HG03103 (cell line): ENCODE measurements around the gene CDH4.

Experiments
- ATAC-seq: cut with Tn5 transposase; IDR thresholded peaks from one replicate; pipeline ENCODE4 v1.9.1; 2021; ENCODE audit warnings: low read depth; ENCODE audit not compliant: unreplicated experiment

CDH4 gene

GRCh38 chr20:61521687-61522420 is 269.8 kb downstream of the CDH4 start:
- no peak for ATAC-seq

DNA sequence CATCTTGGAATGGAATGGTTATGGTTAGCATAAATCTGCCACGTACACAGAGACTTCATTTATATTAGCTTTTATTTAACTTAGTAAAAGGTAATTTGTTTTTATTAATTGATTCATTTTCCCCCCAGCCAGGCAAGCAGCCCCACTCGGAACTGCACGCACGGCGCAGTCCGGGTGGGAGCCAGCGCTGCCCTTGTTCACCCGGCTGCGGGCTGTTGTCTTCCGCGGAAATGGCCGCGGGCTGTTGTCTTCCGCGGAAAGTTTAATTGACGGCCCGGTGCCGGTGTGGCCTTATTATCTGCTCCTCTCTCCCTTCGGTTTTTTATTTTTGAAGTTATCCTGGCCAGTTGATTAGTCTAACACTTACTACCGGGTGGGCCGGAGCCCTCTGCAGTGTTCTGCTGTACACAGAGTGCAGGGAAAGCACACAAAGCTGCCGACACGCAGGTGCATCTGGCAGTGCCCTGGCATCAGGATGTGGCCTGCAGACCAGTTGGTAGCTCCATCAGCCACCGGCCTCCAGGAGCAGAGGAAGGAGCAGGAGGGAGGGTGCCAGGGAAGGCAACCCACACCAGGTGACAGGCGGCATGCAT is 270.5 kb downstream of the CDH4 start:
- ATAC-seq = no peak

DNA sequence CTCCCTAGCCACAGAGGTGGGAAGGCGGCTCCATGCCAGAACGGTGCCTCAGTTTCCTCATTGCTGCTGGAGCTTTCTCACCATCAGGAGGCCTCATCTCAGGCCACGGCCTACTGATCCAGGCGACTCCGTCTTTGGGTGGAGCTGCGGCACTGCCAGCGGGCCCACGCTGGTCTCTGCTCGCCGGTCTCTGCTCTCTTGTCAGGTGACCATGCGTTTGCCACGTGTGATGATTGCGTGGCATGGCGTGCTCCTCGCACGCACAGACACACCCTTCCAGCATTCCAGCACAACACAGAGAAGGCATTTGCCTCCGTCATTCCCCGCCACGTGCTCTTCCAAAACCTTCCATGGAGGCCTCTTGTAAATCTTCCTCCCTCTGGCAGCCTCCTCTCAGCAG is 271.1 kb downstream of the CDH4 start:
- no peak for ATAC-seq

DNA sequence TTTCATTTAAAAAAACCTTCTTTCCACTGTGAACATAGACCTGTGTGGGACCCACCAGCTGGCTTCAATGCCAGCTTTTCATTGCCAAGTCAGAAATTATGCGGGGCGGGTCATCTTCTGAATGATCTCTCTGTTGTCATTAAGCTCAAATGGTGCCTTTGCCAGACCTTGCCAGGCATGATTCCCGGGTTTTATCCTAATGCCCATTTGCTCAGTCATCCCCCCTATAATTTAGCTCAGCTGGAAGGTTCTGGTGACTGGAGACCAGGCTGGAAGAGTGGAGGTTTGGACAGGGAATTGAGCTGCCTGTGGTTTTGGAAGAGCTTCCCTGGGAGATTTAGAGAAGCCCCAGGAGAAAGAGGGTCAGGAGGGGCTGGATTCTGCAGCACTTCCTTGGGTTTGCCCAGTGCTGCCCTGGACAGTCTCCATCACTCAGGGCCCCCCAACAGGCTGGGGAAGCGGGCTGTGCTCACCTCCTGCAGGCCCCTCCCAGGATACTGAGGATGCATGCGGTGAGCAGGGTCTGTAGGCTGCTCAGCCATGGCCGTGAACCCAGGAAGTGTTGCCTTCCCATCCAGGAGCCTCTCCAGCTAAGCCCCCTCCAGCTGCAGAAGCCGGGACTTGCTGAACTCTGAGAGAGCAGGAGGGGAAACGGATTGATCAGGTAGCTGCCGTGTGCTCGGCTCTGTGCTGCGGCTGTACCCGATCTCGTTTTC is 273.0 kb downstream of the CDH4 start:
- no peak for ATAC-seq

GRCh38 chr20:61525781-61526431 is 273.8 kb downstream of the CDH4 start:
- ATAC-seq = no peak

DNA sequence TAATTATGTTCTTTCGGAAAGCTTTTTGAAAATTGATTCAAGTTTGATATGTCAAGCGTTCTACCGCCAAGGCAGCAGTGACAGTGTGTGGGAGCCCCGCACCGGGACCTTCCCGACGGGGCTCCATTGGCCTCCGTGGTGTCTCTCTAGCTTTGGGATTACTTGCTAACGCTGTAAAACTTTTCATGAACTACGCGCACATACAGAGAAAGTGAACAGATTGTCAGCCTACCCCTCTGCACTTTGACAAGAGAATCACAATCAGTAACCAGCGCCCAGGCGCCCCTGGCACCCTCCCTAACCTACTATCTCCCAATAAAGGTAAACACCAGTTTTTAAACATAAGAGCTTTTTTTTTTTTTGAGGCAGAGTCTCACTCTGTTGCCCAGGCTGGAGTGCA is 274.8 kb downstream of the CDH4 start:
- ATAC-seq = no peak

DNA sequence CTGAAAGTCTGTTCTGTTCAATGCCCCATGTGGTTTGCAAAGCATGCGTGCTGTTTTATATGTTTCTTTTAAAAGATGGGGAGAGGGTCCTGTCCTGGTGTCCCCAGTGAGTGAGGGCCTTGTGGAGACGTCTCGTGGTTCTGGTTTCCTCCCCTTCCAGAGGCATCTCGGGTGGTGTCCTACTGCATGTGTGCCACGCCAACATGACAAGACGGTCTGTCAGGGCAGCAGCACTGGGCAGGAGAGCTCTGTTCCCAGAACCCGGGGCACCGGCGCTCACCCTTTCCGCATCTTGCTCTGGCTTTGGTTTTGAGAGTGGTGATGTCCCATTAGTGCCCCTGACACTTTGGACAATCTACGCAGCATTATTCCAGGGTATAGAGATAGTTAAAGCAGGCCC is 275.6 kb downstream of the CDH4 start:
- ATAC-seq = no peak

DNA sequence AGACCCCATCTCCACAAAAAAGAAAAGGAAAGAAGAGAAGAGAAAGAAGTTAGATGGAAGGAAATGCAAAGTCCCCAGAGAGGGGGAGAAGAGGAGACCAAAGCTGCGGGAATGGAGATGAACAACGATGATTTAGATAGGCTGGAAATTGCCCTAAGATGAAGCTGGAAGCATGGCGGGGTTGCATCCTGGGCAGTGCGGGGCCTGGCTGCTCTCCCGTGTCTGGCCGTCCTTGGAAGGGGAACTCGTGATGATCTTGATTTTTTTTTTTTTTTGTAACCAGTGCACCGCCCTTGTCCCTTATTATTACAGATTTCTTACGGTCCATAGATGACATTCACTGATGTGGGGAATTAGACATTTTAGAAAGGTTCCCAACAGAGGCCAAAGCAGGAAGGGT is 276.5 kb downstream of the CDH4 start:
- no peak for ATAC-seq

GRCh38 chr20:61529354-61529753 is 277.3 kb downstream of the CDH4 start:
- ATAC-seq = no peak

DNA sequence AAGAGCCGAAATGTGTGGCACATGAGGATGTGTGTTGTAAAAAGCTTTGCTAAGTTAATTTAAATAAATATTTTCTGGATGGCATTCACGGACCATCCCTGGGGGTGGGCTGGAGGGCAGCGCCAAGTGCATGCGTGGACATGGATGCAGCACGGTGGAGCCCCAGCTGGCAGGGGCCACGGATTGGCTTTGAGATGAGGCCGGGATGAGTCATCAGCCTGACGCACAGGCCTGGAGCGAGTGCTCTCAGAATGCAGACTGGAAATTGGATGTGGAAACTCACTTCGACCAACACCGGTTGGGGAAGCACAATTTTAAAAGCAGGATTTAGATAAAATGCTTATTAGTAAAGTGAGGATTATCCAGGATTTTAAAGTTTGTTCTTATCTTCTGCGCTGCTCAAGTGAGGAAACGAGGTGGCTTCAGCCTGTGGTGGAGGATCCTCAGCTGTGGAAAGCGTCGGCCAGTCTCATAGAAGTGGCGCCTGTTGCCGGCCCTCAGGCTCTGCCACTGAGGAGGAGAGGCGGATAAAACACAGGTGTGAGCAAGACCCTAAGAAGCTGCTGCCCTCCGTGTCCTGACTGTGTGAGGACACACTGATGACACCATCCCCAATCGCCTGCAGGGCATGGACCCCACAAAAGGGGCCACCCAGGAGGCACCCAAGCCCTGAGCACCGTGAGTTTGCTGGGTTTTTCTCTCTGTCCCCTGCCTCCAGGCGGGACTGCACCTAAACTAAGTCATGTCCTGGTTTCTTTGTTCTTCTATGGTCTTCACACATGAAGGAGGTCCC is 279.7 kb downstream of the CDH4 start:
- ATAC-seq = no peak

- ATAC-seq = no peak
Observed at GRCh38 chr20:61532736-61533135, 280.7 kb downstream of the CDH4 start.

DNA sequence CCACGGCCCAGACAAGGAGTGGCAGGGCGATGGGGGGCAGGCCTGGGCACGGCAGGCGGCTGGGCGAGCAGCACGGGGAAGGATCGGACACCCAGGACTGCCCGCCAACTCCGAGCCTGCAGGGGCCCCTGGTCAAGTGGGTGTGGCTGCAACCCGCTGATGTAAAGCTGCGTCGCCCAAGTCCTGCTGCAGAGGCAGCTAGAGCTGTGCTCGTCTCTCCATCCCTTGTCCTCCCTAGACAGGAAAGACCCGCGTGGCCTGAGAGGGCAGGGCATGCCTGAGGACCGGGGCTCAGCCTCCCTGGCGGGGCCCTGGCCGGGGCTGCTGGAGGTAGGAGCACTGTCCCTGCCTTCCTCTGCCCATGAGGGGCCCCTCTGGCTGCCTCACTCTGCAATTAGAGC is 281.2 kb downstream of the CDH4 start:
- ATAC-seq = no peak

DNA sequence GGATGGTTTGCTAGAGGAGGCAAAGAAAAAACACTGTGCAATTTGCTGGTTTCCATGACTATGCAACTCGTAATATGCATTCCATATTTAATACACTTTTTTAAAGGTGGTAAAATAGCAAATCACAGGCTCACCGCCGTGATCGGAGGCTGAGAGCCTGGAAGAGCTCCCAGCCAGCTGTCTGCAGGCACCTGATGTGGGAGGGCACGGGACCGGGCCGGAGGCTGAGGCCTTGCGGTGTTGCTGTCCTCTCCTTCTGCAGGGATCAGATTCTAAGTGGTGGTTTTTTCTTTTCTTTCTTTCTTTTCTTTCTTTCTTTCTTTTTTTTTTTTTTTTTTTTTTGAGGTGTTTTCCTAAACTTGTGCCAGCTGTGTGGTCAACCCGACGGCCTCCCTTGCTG is 282.3 kb downstream of the CDH4 start:
- no peak for ATAC-seq

DNA sequence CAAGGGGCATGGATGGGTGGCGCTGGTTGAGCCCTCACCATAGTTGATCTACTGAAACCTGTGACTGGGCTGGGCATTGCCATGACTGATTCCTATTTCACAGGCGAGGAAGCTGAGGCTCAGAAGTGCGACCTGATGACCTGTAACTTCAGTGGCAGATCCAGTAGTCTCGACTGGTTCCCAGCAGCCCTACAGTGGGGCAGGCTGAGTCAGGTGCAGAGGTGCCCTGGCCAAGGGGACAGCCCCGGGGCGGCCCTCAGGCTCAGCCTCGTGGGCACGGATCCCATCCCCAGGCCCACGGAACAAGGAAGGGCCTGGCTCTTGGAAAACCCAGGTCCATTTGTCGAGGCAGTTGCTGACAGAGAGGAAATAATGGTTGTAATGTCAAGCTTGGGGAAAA is 283.0 kb downstream of the CDH4 start:
- ATAC-seq = no peak

- ATAC-seq = no peak
Observed at GRCh38 chr20:61535536-61535935, 283.5 kb downstream of the CDH4 start.

DNA sequence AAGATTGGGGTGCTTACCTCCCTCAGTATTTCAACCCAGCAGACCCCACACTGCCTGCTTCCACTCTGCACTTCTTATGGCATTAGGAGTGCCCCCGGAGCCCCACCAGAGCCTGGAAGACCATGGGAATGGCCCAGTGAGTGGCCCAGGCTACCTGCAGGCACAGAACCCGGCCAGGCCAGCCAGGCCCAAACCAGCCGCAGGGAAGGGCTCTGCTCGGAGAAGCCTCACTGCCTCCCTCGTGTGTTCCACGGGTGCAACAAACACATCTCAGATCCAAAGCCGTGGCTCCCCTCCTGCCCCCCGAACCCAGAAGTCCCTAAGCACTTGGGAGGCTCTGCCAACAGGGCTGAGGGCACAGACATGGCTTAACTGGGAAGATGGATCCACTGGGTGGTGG is 283.9 kb downstream of the CDH4 start:
- no peak for ATAC-seq

DNA sequence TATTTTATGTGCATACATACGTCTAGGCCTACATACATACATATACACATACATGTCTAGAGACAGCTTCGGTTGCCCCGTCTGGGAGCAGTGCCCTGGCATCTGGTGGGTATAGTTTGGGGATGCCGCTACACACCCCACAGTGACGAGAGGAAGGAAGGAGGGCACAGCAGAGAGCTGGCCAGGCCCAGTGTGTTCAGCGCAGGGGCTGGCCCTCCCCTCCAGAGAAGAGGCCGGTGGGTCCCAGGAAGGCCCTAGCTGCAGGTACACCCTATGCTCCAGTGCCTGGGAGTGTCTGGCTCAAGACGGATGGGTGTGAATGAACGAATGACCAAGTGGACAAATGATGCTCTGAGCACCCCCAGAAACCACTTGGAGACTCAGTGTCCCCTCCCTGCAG is 284.6 kb downstream of the CDH4 start:
- ATAC-seq = no peak

DNA sequence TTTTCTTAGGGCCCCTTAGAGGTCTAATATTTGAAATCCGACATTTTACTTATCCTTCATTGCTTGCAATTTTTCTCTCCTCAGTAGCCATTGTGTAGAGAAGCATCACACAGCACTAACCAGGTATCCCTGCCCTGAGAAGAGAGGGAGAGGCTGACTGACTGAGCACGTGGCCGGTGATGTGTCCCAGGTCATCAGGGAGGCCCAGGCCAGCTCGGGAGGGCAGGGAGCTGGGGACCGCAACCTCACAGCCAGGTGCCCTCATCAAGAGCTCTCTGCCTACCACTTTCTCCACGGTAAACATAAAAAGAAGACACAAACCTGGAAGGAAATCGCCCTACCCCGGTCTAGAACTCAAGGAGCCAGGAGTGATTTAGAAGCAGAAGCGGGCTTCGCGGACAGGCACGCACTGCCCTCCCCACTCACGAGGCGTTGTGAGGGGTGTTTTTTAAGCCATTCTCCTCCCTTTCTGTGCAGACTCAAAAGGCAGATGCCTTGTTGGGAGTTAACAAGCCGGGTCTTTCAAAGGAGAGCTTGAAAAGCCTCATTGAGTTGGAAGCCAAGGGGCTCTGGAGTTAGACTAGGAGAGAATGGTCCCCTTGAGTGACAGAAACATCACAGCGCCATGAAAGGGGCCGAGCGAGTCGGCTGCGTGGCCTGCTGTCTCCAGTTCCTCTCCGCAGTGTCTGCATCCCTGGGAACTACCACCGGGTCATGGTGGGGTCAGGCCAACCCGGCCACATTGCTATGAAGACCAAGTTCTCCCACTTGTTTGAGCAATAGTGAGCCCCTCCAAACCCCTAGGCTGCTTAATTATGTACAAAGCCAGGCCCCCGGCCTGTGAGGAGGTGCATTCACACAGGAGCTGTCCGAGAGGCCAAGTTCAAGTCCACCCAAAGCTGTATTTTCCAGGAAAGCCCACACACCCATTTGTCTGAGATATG is 285.4 kb downstream of the CDH4 start:
- no peak for ATAC-seq

DNA sequence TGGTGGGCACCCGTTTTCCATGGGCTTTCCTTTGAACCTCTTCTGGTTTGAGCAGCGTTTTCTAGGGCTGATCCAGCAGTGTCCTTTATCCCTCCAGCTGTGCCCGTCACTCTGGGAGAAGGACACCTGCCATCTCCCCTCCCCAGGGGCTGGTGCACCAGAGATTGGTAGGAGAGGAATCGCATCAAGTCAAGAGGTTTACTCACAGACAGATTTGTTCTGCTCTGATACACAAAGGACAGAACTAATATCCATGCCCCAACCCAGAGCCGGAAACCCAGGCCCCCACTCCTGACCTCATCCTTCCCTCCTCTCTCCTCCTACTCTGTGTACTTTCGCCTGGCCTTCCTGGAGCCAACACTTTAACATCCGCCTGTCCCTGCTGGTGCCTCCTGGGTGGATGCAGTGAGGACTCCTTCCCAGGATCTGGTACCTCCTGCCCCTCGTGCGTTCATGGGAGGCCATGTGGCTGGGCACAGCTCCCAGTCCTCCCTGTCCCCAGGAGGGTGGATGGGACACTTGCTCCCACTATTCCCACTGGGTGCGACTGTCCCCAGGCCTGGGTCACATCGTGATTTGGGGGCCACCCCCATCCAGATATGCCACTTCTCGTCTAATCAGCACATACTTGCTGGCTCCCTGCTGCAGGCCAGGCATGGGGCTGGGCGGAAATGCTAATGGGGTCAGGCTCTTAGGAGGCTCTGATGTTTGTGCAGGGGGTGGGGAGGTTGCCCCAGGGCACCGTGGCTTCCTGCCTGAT is 286.3 kb downstream of the CDH4 start:
- ATAC-seq = no peak
